ENCODE results near the gene SMAP1.

- TF ChIP-seq, protein P1, sequence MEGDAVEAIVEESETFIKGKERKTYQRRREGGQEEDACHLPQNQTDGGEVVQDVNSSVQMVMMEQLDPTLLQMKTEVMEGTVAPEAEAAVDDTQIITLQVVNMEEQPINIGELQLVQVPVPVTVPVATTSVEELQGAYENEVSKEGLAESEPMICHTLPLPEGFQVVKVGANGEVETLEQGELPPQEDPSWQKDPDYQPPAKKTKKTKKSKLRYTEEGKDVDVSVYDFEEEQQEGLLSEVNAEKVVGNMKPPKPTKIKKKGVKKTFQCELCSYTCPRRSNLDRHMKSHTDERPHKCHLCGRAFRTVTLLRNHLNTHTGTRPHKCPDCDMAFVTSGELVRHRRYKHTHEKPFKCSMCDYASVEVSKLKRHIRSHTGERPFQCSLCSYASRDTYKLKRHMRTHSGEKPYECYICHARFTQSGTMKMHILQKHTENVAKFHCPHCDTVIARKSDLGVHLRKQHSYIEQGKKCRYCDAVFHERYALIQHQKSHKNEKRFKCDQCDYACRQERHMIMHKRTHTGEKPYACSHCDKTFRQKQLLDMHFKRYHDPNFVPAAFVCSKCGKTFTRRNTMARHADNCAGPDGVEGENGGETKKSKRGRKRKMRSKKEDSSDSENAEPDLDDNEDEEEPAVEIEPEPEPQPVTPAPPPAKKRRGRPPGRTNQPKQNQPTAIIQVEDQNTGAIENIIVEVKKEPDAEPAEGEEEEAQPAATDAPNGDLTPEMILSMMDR (tag by site-specific recombination; IDR thresholded peaks at IDR 0.05), result no peak
- TF ChIP-seq ZNF157 (tag by site-specific recombination; IDR thresholded peaks at IDR 0.05) (no peak), ZNF274 (IDR thresholded peaks at IDR 0.05; ENCODE audit: low read length) (no peak), ZNF274 (tag by site-specific recombination; IDR thresholded peaks at IDR 0.05; ENCODE audit: borderline replicate concordance) (no peak), TRIM28 (IDR thresholded peaks at IDR 0.05; ENCODE audit: borderline replicate concordance, low read length) (no peak), ZNF585B (tag by site-specific recombination; IDR thresholded peaks at IDR 0.05) (no peak), ZSCAN4 (tag by site-specific recombination; IDR thresholded peaks at IDR 0.05) (no peak), ZNF792 (tag by site-specific recombination; IDR thresholded peaks at IDR 0.05) (no peak), ZSCAN18 (tag by site-specific recombination; IDR thresholded peaks at IDR 0.05) (no peak), ZNF501 (tag by site-specific recombination; IDR thresholded peaks at IDR 0.05) (no peak), ZNF121 (tag by site-specific recombination; IDR thresholded peaks at IDR 0.05) (no peak), RBAK (tag by site-specific recombination; IDR thresholded peaks at IDR 0.05) (no peak)
- TF ChIP-seq, protein P2, sequence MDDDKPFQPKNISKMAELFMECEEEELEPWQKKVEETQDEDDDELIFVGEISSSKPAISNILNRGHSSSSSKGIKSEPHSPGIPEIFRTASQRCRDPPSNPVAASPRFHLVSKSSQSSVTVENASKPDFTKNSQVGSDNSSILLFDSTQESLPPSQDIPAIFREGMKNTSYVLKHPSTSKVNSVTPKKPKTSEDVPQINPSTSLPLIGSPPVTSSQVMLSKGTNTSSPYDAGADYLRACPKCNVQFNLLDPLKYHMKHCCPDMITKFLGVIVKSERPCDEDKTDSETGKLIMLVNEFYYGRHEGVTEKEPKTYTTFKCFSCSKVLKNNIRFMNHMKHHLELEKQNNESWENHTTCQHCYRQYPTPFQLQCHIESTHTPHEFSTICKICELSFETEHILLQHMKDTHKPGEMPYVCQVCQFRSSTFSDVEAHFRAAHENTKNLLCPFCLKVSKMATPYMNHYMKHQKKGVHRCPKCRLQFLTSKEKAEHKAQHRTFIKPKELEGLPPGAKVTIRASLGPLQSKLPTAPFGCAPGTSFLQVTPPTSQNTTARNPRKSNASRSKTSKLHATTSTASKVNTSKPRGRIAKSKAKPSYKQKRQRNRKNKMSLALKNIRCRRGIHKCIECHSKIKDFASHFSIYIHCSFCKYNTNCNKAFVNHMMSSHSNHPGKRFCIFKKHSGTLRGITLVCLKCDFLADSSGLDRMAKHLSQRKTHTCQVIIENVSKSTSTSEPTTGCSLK (tag by site-specific recombination; IDR thresholded peaks at IDR 0.05), result no peak
Observed at GRCh38 chr6:70860045-70860444, 192.4 kb downstream of the SMAP1 start.
